GM18508 (cell line): ENCODE data around the gene GLB1L3.
"Not testable (repeated sequence)": the region's sequence is repeated elsewhere in the genome, so short reads cannot be mapped to it uniquely, and the experiment has no call there.

ENCODE experiments used
- ATAC-seq: cut with Tn5 transposase; IDR thresholded peaks from one replicate; pipeline ENCODE4 v1.9.1; 2021; ENCODE audit warnings: moderate number of reproducible peaks; ENCODE audit not compliant: insufficient read depth, unreplicated experiment

GLB1L3 gene

GRCh38 chr11:134294664-134295063 lies 18.5 kb downstream of the GLB1L3 start:
- no peak for ATAC-seq

- ATAC-seq, result no peak
Observed at GRCh38 chr11:134312223-134312622, 36.0 kb downstream of the GLB1L3 start.

- no peak for ATAC-seq
Observed at GRCh38 chr11:134312807-134313206, 36.6 kb downstream of the GLB1L3 start.

- no peak for ATAC-seq
Observed at GRCh38 chr11:134313379-134313778, 37.2 kb downstream of the GLB1L3 start.

GRCh38 chr11:134313821-134314607 lies 37.8 kb downstream of the GLB1L3 start:
- no peak for ATAC-seq

- no peak for ATAC-seq
Observed at GRCh38 chr11:134317103-134317502, 40.9 kb downstream of the GLB1L3 start.

- not testable (repeated sequence) for ATAC-seq
Observed at GRCh38 chr11:134321373-134321772, 45.2 kb downstream of the GLB1L3 start.

GRCh38 chr11:134322553-134322952 lies 46.4 kb downstream of the GLB1L3 start:
- no peak for ATAC-seq

- ATAC-seq, result no peak
Observed at GRCh38 chr11:134328433-134328832, 52.3 kb downstream of the GLB1L3 start.

- ATAC-seq, result no peak
Observed at GRCh38 chr11:134330611-134331353, 54.6 kb downstream of the GLB1L3 start.

- no peak for ATAC-seq
Observed at GRCh38 chr11:134331354-134332188, 55.4 kb downstream of the GLB1L3 start, which contains the start of gene GLB1L2. GLB1L2 (plus strand) TSS chr11:134331988; CDS start chr11:134332062, 74 bp downstream.

- no peak for ATAC-seq
Observed at GRCh38 chr11:134332189-134332631, 56.0 kb downstream of the GLB1L3 start.

- no peak for ATAC-seq
Observed at GRCh38 chr11:134332782-134333181, 56.6 kb downstream of the GLB1L3 start.

GRCh38 chr11:134333312-134333711 lies 57.1 kb downstream of the GLB1L3 start:
- ATAC-seq, result no peak

- ATAC-seq, result no peak
Observed at GRCh38 chr11:134333946-134334345, 57.8 kb downstream of the GLB1L3 start.

GRCh38 chr11:134334796-134335571 lies 58.8 kb downstream of the GLB1L3 start:
- no peak for ATAC-seq

GRCh38 chr11:134337051-134337450 lies 60.9 kb downstream of the GLB1L3 start:
- ATAC-seq, result no peak

GRCh38 chr11:134338068-134338467 lies 61.9 kb downstream of the GLB1L3 start:
- no peak for ATAC-seq

GRCh38 chr11:134338654-134339053 lies 62.5 kb downstream of the GLB1L3 start:
- no peak for ATAC-seq

- ATAC-seq, result no peak
Observed at GRCh38 chr11:134339756-134340155, 63.6 kb downstream of the GLB1L3 start.
